K562 (cell line): Measurements from ENCODE around the gene PTP4A1.

Source experiments
- FOXA1 ChIP-seq: fragments of 450-650 bp; IDR thresholded peaks from 2 replicates; pipeline ENCODE4 v1.6.1; 2016; ENCODE audit warnings: mild to moderate bottlenecking, borderline replicate concordance
- U2AF1 ChIP-seq: fragments of 200-400 bp; formaldehyde crosslinking; optimal IDR thresholded peaks from 2 replicates; pipeline ENCODE3; 2017; ENCODE audit warnings: mild to moderate bottlenecking, low read depth, low read length, moderate library complexity
- TF ChIP-seq, protein P1 (sequence below): fragments of 250-450 bp; sonication (Bioruptor Pico); IDR thresholded peaks from 2 replicates; pipeline ENCODE4 v1.5.1; 2021; ENCODE audit warnings: mild to moderate bottlenecking

DNA sequence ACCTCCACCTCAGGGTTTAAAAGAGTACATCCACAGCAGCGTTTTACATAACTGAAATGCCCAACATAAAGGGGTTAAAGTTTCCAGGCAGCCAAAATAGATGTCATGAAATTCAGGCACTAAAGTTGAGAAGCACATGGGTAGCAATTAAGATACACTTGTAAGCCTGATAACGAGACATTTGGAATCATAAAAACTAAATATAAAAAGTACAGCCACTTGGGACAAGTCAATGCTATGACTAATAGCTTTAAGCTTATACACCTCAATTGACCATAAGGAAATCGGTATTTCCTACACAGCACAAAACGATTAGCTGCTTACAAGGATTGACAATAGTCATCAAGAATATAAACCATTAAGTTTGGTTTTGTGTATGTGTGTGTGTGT, 11.8 kb downstream of the PTP4A1 start:
- no peak for TF ChIP-seq FOXA1
- TF ChIP-seq, protein P1, sequence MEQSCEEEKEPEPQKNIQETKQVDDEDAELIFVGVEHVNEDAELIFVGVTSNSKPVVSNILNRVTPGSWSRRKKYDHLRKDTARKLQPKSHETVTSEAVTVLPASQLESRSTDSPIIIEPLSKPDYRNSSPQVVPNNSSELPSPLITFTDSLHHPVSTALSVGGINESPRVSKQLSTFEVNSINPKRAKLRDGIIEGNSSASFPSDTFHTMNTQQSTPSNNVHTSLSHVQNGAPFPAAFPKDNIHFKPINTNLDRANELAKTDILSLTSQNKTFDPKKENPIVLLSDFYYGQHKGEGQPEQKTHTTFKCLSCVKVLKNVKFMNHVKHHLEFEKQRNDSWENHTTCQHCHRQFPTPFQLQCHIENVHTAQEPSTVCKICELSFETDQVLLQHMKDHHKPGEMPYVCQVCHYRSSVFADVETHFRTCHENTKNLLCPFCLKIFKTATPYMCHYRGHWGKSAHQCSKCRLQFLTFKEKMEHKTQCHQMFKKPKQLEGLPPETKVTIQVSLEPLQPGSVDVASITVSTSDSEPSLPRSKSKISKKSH = no peak
- TF ChIP-seq U2AF1 = no peak
